ENCODE data around the gene ARHGAP33.

The ARHGAP33 gene

GRCh38 chr19:35773020-35773806, 2.2 kb upstream of the ARHGAP33 start:
- no peak for DNase-seq (ENCODE audit: low spot score)
- TF ChIP-seq CTCF (IDR thresholded peaks at IDR 0.05; ENCODE audit: extremely low read depth, missing control alignments): no peak

GRCh38 chr19:35774274-35775045, 904 bp upstream of the ARHGAP33 start:
- no peak for DNase-seq (ENCODE audit: low spot score)
- no peak for TF ChIP-seq CTCF (IDR thresholded peaks at IDR 0.05; ENCODE audit: extremely low read depth, missing control alignments)

GRCh38 chr19:35775046-35775297, 392 bp upstream of the ARHGAP33 start:
- no peak for TF ChIP-seq CTCF (IDR thresholded peaks at IDR 0.05; ENCODE audit: extremely low read depth, missing control alignments)
- DNase-seq (ENCODE audit: low spot score): no peak

- TF ChIP-seq CTCF (IDR thresholded peaks at IDR 0.05; ENCODE audit: extremely low read depth, missing control alignments): no peak
These were observed 881 bp downstream of the ARHGAP33 start for GRCh38 chr19:35776102-35776788.

GRCh38 chr19:35777086-35777841, 1.9 kb downstream of the ARHGAP33 start:
- no peak for TF ChIP-seq CTCF (IDR thresholded peaks at IDR 0.05; ENCODE audit: extremely low read depth, missing control alignments)
- DNase-seq (ENCODE audit: low spot score): no peak

More at GRCh38 chr19:35776102-35776788, 881 bp downstream of the ARHGAP33 start:
- no peak for DNase-seq (ENCODE audit: low spot score)

- no peak for TF ChIP-seq CTCF (IDR thresholded peaks at IDR 0.05; ENCODE audit: extremely low read depth, missing control alignments)
- no peak for DNase-seq (ENCODE audit: low spot score)
These were observed 2.6 kb downstream of the ARHGAP33 start for GRCh38 chr19:35777961-35778360.

Measured in GM20000 (cell line).